ENCODE data around the gene SPO11.

Gene SPO11

DNA sequence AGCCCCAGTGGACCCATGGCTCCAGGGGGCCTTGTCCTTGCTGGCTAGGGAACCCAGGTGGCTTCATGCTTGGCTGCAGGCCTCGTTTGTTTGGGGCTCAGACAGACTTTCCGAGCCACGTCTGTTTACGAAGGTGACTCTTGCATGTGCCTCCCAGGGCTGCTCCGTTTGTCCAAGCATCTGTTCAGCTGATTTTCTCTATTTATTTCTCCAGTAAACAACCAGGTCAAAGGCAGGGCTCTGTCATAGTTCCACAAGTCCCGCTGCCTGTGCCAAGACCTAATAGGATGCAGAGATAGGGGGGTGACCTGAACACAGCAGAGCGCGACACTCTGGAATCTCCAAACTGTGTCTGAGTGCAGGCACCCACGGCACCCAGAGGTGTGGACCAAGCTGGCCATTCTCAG is 12.8 kb upstream of the SPO11 start:
- no peaks in the 10 kb centered on the region for H3K9me3 Mint-ChIP-seq
- no peak overlapping the region for H3K27ac Mint-ChIP-seq
- ATAC-seq (ENCODE audit: low read depth) (no peak), DNase-seq (ENCODE audit: low spot score in 2 of 2) (no peak)
- H3K27me3 Mint-ChIP-seq: peaks cover 24% of the 10 kb centered on the region
- H3K4me3 Mint-ChIP-seq: no peak overlapping the region
- H3K36me3 Mint-ChIP-seq: no peaks in the 10 kb centered on the region
- no peaks in the 10 kb centered on the region for H3K4me1 Mint-ChIP-seq

DNA sequence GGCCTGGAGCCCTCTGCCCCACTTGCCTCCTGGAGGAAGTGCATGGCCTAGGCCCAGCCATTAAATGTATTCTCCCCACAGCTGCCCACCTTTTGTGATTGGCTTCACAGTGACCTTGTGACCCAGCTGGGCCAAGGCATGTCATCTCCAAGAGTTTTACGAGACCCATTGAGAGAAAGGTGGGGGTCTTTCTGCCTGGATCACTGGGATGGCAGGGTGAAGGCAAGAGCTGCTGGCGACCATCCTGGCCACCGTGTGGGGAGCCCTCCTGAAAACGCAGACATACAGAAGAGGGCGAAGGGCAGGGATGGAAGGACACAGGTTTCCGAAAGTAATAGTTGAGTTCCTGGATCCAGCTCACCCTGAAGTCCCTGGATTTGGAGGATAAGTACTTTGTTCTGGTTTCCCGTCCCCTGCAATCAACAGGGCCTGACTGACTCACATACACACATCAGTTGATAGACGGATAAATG is 12.3 kb upstream of the SPO11 start:
- H3K4me3 Mint-ChIP-seq: no peak overlapping the region
- no peak for DNase-seq (ENCODE audit: low spot score in 2 of 2)
- ATAC-seq (ENCODE audit: low read depth): no peak
- no peak overlapping the region for H3K27ac Mint-ChIP-seq
- no peaks in the 10 kb centered on the region for H3K9me3 Mint-ChIP-seq
- H3K36me3 Mint-ChIP-seq: no peaks in the 10 kb centered on the region
- H3K27me3 Mint-ChIP-seq: peaks cover 27% of the 10 kb centered on the region
- H3K4me1 Mint-ChIP-seq: no peaks in the 10 kb centered on the region

DNA sequence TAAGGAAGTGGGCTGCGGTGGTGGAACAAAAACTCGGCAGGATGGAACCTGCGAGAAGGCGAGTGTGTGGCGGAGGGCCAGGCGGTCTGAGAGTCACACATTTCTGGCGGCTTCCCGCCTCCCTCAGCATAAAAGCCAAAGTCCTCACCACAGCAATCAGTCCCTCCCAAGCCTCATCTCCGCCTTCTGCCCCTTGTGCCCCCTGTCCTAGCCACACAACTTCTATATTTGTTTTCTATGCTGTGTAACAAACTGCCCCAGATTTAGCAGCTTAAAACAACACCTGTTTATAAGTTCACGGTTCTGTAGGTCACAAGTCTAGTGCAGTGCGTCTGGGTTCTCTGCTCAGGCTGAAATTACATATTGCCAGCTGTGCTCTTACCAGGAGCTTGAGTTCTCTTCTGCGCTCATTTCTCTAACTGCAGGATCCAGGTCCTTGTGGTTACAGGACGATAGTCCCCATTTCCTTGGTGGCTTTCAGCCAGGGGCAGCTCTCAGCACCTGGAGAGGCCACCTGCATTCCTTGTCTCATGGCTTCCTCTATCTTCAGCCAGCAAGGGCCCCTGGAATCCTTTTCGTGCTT is 11.7 kb upstream of the SPO11 start:
- no peak overlapping the region for H3K27ac Mint-ChIP-seq
- H3K4me3 Mint-ChIP-seq: no peak overlapping the region
- H3K36me3 Mint-ChIP-seq: no peaks in the 10 kb centered on the region
- no peaks in the 10 kb centered on the region for H3K9me3 Mint-ChIP-seq
- H3K4me1 Mint-ChIP-seq: no peaks in the 10 kb centered on the region
- DNase-seq (ENCODE audit: low spot score in 2 of 2) (no peak), ATAC-seq (ENCODE audit: low read depth) (no peak)
- H3K27me3 Mint-ChIP-seq: peaks cover 32% of the 10 kb centered on the region

DNA sequence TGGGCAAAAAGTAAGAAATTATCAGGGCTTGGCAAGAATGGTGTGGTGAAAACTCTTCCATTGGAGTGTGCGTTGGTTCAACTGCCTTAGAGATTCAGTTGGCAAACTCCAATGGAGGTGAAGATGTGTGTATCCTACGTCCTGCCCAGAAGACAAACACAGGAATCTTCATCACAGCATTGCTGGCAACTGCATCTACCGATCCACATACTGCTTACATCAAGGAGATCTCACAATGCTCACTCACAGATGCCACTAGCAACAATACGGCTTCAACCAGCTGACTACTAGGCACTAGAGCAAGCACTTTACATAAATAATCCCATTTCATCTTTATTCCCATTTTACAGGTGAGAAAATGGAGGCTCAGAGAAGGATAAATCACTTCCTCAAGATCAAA is 10.0 kb upstream of the SPO11 start:
- no peak overlapping the region for H3K27ac Mint-ChIP-seq
- no peaks in the 10 kb centered on the region for H3K36me3 Mint-ChIP-seq
- ATAC-seq (ENCODE audit: low read depth) (no peak), DNase-seq (ENCODE audit: low spot score in 2 of 2) (no peak)
- no peaks in the 10 kb centered on the region for H3K9me3 Mint-ChIP-seq
- no peak overlapping the region for H3K4me3 Mint-ChIP-seq
- H3K4me1 Mint-ChIP-seq: no peaks in the 10 kb centered on the region
- H3K27me3 Mint-ChIP-seq: peaks cover 36% of the 10 kb centered on the region

DNA sequence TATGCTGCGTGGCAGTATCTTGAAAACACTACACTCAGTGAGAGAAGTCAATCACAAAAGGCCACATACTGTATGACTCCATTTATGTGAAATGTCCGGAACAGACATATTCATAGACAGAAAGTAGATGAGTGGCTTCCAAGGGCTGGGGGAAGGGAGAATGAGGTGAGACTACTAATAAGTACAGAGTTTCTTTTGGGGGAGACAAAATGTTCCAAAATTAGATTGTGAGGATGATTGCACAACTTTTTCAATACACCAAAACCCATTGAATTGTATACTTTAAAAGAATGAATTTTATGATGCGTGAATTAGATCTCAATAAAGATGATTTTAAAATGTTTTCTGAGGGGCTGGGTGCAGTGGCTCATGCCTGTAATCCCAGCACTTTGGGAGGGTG is 9.2 kb upstream of the SPO11 start:
- Mint-ChIP-seq H3K9me3 (no peaks in the 10 kb centered on the region), H3K27ac (no peak overlapping the region), H3K27me3 (peaks cover 38% of the 10 kb centered on the region), H3K4me3 (no peak overlapping the region), H3K4me1 (no peaks in the 10 kb centered on the region), H3K36me3 (no peaks in the 10 kb centered on the region)
- DNase-seq (ENCODE audit: low spot score in 2 of 2): no peak
- ATAC-seq (ENCODE audit: low read depth): no peak

DNA sequence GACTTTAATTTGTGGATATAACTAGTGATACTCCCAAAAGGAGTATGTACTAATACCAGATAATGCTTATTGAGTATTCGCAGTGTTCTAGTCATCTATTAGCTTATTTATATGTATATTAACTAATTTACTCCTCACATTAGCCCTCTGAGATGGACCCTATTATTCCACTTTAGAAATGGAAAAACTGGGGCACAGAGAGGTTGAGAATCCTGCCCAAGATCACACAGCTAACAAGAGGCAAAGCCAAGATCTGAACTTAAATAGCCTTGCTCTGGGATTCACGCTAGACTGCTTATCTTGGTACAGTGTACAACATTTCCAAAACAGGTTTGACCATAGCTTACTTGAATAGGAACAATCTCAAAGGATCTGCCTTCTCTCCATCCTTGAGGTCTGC is 8.5 kb upstream of the SPO11 start:
- H3K9me3 Mint-ChIP-seq: no peaks in the 10 kb centered on the region
- no peak for ATAC-seq (ENCODE audit: low read depth)
- DNase-seq (ENCODE audit: low spot score in 2 of 2): no peak
- no peaks in the 10 kb centered on the region for H3K36me3 Mint-ChIP-seq
- H3K4me3 Mint-ChIP-seq: no peak overlapping the region
- no peak overlapping the region for H3K27ac Mint-ChIP-seq
- peaks cover 36% of the 10 kb centered on the region for H3K27me3 Mint-ChIP-seq
- no peaks in the 10 kb centered on the region for H3K4me1 Mint-ChIP-seq

DNA sequence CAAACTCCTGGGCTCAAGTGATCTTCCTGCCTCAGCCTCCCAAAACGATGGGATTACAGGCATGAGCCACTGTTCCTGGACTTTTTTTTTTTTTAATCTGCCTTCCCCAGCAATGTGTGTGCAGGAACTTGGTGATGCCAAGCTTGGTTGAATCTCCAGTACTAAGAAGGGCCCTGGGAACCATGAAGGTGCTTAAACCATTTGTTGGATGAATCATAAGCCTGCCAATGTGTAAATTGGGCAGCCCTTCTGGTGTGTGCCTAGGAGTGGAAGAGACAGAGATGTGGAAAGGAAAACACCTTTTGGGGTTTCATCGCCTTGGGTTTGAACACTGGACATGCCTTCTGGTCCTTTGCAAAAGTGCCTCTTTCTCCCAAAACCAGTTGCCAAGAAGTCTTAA is 7.1 kb upstream of the SPO11 start:
- no peaks in the 10 kb centered on the region for H3K9me3 Mint-ChIP-seq
- ATAC-seq (ENCODE audit: low read depth): no peak
- H3K27ac Mint-ChIP-seq: no peak overlapping the region
- peaks cover 42% of the 10 kb centered on the region for H3K27me3 Mint-ChIP-seq
- no peaks in the 10 kb centered on the region for H3K36me3 Mint-ChIP-seq
- DNase-seq (ENCODE audit: low spot score in 2 of 2): no peak
- H3K4me3 Mint-ChIP-seq: no peak overlapping the region
- no peaks in the 10 kb centered on the region for H3K4me1 Mint-ChIP-seq

DNA sequence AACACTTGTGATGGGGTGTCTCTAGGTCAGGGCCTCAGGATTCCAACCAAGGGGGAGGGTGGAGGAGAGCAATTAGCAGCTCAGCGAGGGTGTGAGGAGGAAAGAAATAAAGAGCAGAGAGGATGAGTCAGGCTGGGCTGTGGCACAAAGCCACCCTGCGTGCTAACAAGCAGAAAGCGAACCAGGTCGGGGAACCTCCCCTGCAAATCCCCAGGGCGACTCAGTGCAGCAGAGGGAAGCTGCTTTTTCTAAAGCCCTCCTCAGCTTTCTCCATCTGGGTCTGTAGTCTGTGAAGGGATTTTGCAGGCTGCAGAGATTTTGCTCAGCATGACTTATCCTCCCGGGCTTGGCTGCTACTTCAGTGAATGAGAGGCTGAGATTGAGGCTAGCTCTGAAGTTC is 6.6 kb upstream of the SPO11 start:
- Mint-ChIP-seq H3K36me3 (no peaks in the 10 kb centered on the region), H3K4me1 (no peaks in the 10 kb centered on the region), H3K27ac (no peak overlapping the region), H3K27me3 (peaks cover 42% of the 10 kb centered on the region), H3K4me3 (no peak overlapping the region), H3K9me3 (no peaks in the 10 kb centered on the region)
- no peak for DNase-seq (ENCODE audit: low spot score in 2 of 2)
- no peak for ATAC-seq (ENCODE audit: low read depth)

DNA sequence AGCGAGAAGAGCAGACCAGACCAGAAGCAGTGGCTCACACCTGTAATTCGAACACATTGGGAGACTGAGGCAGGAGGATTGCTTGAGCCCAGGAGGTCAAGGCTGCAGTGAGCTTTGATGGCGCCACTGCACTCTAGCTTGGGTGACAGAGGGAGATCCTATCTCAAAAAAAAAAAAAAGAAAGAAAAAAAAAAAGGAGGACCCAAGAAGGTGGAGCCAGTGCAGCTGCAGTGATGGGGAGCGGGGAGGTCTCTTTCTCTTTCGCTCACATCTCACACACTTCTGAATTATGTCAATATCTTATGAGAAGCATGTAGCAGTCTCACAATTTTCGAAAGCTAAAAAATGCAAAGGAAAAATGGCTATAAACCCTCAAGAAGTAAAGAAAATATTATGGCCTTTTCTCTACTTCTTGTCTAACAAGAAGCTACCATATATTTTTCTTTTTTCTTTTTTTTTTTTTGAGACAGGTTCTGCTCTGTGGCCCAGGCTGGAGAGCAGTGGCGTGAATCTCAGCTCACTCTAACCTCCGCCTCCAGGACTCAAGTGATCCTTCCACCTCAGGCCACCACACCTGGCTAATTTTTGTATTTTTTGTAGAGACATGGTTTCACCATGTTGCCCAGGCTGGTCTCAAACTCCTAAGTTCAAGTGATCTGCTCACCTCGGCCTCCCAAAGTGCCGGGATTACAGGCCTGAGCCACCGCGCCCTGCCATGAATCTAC is 3.8 kb upstream of the SPO11 start:
- H3K9me3 Mint-ChIP-seq: no peaks in the 10 kb centered on the region
- H3K4me3 Mint-ChIP-seq: no peak overlapping the region
- ATAC-seq (ENCODE audit: low read depth) (no peak), DNase-seq (ENCODE audit: low spot score in 2 of 2) (no peak)
- H3K4me1 Mint-ChIP-seq: no peaks in the 10 kb centered on the region
- no peak overlapping the region for H3K27ac Mint-ChIP-seq
- H3K36me3 Mint-ChIP-seq: no peaks in the 10 kb centered on the region
- H3K27me3 Mint-ChIP-seq: peaks cover 33% of the 10 kb centered on the region

DNA sequence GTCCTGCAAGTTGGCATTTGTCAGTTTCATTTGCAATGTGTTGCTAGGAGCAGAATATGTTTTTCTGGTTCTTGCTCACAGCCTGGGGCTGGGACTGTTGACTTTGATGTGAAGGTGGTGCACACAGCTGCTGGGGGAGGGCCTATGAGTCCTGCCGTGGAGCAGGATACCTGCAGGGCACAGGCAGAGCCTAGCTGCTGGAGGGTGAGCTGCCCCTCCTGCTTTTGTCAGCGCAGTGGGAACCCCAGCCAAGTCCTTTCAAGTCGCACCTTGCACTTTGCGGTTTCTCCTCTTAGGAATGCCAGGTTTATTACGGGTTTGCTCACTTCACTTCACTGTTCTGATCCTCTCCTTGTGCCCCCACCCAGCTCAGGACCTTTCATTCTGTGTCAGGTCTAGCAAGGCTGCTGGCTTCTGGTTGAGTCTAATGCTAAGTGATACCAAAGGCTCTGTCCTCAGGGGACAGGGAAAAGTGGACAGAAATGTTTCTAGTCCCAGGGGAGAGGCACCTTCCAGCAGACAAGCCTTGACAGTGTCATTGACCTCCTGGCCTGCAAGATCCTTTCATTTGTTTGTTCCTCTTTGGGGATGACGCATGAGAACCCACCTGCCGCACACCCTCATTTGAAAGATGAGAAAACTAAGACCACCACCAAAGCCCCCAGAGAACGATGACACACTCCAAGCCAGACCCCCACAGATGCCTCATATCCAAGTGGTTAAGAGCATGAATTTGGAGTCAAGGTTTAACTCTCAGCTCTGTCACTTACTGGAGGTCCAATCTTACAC is 2.7 kb upstream of the SPO11 start:
- Mint-ChIP-seq H3K27me3 (peaks cover 32% of the 10 kb centered on the region), H3K4me3 (no peak overlapping the region), H3K36me3 (no peaks in the 10 kb centered on the region), H3K9me3 (no peaks in the 10 kb centered on the region), H3K4me1 (no peaks in the 10 kb centered on the region), H3K27ac (no peak overlapping the region)
- no peak for ATAC-seq (ENCODE audit: low read depth)
- DNase-seq (ENCODE audit: low spot score in 2 of 2): no peak

DNA sequence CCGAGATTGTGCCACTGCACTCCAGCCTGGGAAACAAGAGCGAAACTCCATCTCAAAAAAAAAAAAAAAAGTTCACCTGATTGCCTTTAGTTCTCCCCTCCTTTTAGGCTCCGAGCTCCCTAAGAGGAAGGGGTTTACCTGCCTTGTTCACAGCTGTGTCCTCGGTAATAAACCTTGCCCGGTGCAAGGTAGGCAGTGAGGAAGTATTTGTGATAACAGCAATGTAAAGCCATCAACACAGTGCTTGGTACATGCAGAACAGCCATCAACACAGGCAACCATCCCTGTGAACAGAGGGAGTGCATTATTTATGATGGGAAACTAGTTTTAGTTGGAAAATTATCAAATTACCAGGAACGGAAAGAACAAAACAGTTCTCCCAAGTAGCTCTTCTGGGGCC is 1.8 kb upstream of the SPO11 start:
- Mint-ChIP-seq H3K4me1 (no peaks in the 10 kb centered on the region), H3K36me3 (no peaks in the 10 kb centered on the region), H3K27me3 (peaks cover 27% of the 10 kb centered on the region), H3K4me3 (no peak overlapping the region), H3K27ac (no peak overlapping the region), H3K9me3 (no peaks in the 10 kb centered on the region)
- no peak for ATAC-seq (ENCODE audit: low read depth)
- no peak for DNase-seq (ENCODE audit: low spot score in 2 of 2)

DNA sequence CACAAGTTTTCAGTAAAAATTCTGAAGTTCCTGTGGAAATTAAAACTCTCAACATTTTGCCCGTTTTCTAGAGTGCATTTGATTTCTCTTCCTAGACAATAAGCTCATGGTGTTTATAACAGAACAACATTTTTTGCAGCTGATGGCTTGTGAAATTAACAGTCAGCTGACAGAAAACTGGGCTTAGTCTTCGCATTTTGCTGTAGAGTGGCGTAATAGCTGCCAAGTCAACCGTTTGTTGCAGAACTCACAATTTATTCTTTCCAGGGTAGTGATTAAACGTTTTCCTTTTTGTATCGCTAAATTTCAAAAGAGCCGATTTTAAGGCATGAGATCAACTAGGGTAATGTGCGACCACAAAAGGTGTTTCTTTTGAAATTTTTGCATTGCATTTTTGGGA is 1.4 kb downstream of the SPO11 start:
- no peaks in the 10 kb centered on the region for H3K4me1 Mint-ChIP-seq
- no peaks in the 10 kb centered on the region for H3K9me3 Mint-ChIP-seq
- H3K4me3 Mint-ChIP-seq: no peak overlapping the region
- no peak for ATAC-seq (ENCODE audit: low read depth)
- H3K36me3 Mint-ChIP-seq: no peaks in the 10 kb centered on the region
- no peak overlapping the region for H3K27ac Mint-ChIP-seq
- peaks cover 18% of the 10 kb centered on the region for H3K27me3 Mint-ChIP-seq
- DNase-seq (ENCODE audit: low spot score in 2 of 2): no peak

DNA sequence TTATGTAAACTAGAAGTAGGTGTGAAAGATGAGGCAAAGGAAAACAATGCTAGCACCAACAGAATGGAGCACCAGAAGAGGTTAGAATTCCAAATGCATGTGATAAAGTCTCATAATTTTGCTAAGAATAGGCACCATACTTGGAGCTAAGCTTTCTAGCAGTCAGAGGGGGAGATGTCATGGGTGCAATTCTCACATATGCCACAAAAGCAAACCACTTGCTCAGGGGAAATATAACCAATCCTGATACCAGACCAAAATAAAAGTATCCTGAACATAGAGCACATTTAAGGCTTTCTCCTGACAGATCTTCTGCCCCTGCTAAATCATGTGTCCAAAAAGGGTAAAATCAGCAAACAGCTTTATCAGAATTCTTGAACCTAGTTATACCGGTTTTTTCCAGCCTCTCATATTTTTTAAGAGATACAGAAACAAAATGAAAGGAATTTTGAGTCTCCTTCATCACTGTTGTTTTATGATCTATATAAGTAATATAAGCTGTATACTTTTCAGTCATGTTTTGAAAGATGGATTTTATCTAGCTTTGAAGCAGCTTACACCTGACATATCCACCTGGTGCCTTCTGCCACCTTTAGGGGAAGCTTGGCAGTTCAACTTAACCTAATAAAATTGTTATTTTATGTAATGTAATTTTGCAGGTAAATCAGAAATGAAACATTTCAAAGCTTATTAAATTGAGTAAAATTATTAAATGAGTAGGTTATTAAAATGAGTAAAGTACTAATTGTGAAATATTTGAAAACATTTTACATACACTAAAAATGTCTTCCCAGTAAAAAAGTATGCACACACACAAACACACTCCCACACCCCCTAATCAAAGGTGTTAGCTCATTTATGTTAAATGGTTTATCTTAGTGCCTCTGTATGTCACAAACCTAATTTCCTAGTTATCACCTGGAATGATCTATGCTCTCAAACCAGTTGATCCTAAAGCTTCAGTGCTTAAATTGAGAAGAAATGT is 2.8 kb downstream of the SPO11 start:
- DNase-seq (ENCODE audit: low spot score in 2 of 2) (no peak), ATAC-seq (ENCODE audit: low read depth) (no peak)
- Mint-ChIP-seq H3K36me3 (no peaks in the 10 kb centered on the region), H3K9me3 (no peaks in the 10 kb centered on the region), H3K27me3 (peaks cover 18% of the 10 kb centered on the region), H3K4me3 (no peak overlapping the region), H3K27ac (no peak overlapping the region), H3K4me1 (no peaks in the 10 kb centered on the region)

DNA sequence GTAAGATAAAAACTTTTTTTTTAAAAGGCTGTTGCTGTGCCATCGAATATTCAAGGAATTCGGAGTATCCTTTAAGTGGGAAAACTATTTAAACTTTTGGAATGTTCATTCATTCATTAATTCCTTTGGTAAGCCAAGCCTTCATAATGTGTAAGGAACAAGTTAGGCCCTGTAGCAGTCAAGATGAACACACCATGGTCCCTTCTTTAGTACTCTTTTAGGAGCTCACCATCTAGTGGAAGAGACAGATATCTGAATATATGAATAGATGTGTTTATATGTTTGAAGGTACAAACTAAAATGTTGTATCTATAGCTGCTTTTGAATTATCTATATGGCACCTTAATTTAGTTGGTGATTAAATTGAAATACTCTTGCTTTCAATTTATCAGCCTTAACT is 5.8 kb downstream of the SPO11 start:
- Mint-ChIP-seq H3K9me3 (no peaks in the 10 kb centered on the region), H3K27ac (no peak overlapping the region), H3K4me3 (no peak overlapping the region), H3K27me3 (peaks cover 15% of the 10 kb centered on the region), H3K36me3 (no peaks in the 10 kb centered on the region), H3K4me1 (no peaks in the 10 kb centered on the region)
- DNase-seq (ENCODE audit: low spot score in 2 of 2) (no peak), ATAC-seq (ENCODE audit: low read depth) (no peak)
